ENCODE data around the gene MAPK8IP1. TPM values are rescaled to one million over a fixed set of nuclear protein-coding genes. Genes with fewer than 3 reads are reported as not detected.
A peak's percentile ranks its signal among the peaks of the same experiment; 100 is the strongest.

The MAPK8IP1 gene
- total RNA-seq, 1 donor = 8.0 TPM

GRCh38 chr11:45856044-45856468, 29.4 kb upstream of the MAPK8IP1 start:
- H3K9me3 ChIP-seq (ENCODE audit: low read depth, low read length) = no peaks in the 10 kb centered on the region
- H3K27ac ChIP-seq (ENCODE audit: low read depth, low read length) = peak overlapping the region; percentile 56
- peaks cover 14% of the 10 kb centered on the region for H3K36me3 ChIP-seq (ENCODE audit: insufficient read depth, low read length)
- peaks cover 23% of the 10 kb centered on the region for H4K20me1 ChIP-seq (ENCODE audit: insufficient read depth, low read length)
- no peak for TF ChIP-seq CTCF (IDR thresholded peaks at IDR 0.05; ENCODE audit: extremely low read depth, low read depth, low read length)
- H3K27me3 ChIP-seq (ENCODE audit: insufficient read depth, low read length) = no peaks in the 10 kb centered on the region
- no peak overlapping the region for H2AFZ ChIP-seq (ENCODE audit: low read length)
- peaks cover 40% of the 10 kb centered on the region for H3K4me1 ChIP-seq (ENCODE audit: insufficient read depth, low read length)
- no peak for DNase-seq (ENCODE audit: insufficient read length, low spot score, missing footprints)
- peaks cover 44% of the 10 kb centered on the region for H3K79me2 ChIP-seq (ENCODE audit: insufficient read depth, low read length)
- no peak overlapping the region for H3K4me3 ChIP-seq (ENCODE audit: insufficient read depth, low read length)
- H3K4me2 ChIP-seq (ENCODE audit: insufficient read depth, low read length) = no peak overlapping the region

DNA sequence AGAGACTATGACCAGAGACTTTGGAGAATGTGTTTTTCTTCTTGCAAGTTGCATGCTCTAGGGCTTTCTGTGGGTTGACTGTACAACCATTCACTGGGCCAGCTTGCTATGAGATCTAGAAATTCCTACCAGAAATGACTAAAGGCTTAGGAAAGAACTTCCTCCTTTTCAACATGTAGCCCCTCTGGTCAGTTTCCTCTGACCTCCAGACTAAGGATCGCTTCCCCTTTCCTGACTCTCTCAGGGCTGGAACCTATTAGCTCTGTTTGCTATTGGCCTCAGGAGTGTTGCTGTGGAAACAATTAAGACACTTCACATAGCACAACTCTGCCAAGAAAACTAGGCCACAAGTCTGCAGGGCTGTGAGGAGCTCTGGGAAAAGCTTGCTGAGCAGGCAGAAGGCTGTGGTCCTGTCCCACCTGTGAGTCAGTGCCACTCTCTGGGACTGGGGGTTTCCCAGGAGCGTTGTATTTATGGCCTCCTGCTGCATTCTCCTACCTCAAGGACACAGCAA, 27.4 kb upstream of the MAPK8IP1 start:
- peak overlapping the region; percentile 21 for H3K4me2 ChIP-seq (ENCODE audit: insufficient read depth, low read length)
- peaks cover 40% of the 10 kb centered on the region for H3K4me1 ChIP-seq (ENCODE audit: insufficient read depth, low read length)
- peaks cover 10% of the 10 kb centered on the region for H4K20me1 ChIP-seq (ENCODE audit: insufficient read depth, low read length)

DNA sequence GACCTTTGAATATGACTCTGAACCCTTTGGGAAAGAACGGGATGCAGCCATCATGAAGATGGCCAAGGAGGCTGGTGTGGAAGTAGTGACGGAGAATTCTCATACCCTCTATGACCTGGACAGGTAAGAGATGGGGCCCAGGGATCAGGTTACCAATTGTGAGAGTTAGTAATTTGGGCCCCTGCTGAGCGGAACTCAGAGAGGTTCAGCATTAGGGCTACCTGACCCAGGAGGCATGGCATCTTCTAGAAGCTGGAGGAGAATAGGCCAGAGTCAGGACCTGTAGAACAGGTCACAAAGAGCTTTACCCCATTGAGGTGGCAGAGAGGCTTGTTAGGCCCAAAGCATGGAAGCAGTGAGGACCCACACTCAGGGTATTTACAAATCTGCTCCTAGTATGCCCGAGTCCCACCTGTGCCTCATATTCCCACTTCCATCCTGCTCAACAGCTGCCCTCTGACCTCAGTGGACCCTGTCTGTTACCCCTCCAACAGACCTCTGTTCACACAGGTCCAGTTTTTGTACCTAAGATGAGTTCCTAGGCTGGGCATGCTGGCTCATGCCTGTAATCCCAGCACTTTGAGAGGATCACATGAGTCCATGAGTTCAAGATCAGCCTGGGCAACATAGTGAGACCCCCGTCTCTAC, 26.6 kb upstream of the MAPK8IP1 start:
- Histone ChIP-seq H3K9me3 (ENCODE audit: low read depth, low read length) (no peaks in the 10 kb centered on the region), H2AFZ (ENCODE audit: low read length) (no peak overlapping the region), H4K20me1 (ENCODE audit: insufficient read depth, low read length) (peaks cover 1% of the 10 kb centered on the region), H3K4me1 (ENCODE audit: insufficient read depth, low read length) (peaks cover 40% of the 10 kb centered on the region), H3K27me3 (ENCODE audit: insufficient read depth, low read length) (no peaks in the 10 kb centered on the region), H3K36me3 (ENCODE audit: insufficient read depth, low read length) (peaks cover 42% of the 10 kb centered on the region), H3K27ac (ENCODE audit: low read depth, low read length) (peak overlapping the region; percentile 89), H3K79me2 (ENCODE audit: insufficient read depth, low read length) (peaks cover 18% of the 10 kb centered on the region), H3K4me2 (ENCODE audit: insufficient read depth, low read length) (peak overlapping the region; percentile 57), H3K4me3 (ENCODE audit: insufficient read depth, low read length) (no peak overlapping the region)
- no peak for DNase-seq (ENCODE audit: insufficient read length, low spot score, missing footprints)
- TF ChIP-seq CTCF (IDR thresholded peaks at IDR 0.05; ENCODE audit: extremely low read depth, low read depth, low read length) = no peak

More for the DNA sequence above, 27.4 kb upstream of the MAPK8IP1 start:
- Histone ChIP-seq H3K36me3 (ENCODE audit: insufficient read depth, low read length) (peaks cover 33% of the 10 kb centered on the region), H3K9me3 (ENCODE audit: low read depth, low read length) (no peaks in the 10 kb centered on the region), H3K27me3 (ENCODE audit: insufficient read depth, low read length) (no peaks in the 10 kb centered on the region), H3K27ac (ENCODE audit: low read depth, low read length) (peak overlapping the region; percentile 89), H3K4me3 (ENCODE audit: insufficient read depth, low read length) (no peak overlapping the region), H3K79me2 (ENCODE audit: insufficient read depth, low read length) (peaks cover 26% of the 10 kb centered on the region), H2AFZ (ENCODE audit: low read length) (no peak overlapping the region)
- peak; percentile 92 for DNase-seq (ENCODE audit: insufficient read length, low spot score, missing footprints)
- no peak for TF ChIP-seq CTCF (IDR thresholded peaks at IDR 0.05; ENCODE audit: extremely low read depth, low read depth, low read length)

DNA sequence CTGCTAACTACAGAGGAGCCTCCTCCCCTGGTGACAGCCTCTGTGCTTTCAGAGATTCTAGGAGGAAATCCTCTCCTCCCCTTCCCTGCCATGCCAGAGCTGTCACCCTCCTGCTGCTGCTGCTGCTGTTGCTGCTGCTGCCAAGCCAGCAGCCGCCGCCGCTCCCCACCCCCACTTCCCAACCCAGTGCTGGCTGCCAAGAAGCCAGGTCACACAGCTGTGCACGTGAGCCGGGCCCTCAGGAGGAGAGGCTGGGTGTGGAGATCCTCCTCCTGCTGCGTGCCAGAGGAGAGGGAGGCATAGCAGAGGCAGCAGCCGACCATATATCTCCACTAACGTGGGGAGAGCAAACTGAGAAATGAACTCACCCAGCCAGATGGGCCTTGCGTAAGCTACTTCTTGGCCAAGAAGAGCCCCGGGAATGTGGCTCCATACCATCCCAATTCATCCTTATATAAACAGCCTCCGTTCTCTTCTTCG, 25.8 kb upstream of the MAPK8IP1 start:
- Histone ChIP-seq H3K36me3 (ENCODE audit: insufficient read depth, low read length) (peaks cover 47% of the 10 kb centered on the region), H4K20me1 (ENCODE audit: insufficient read depth, low read length) (no peaks in the 10 kb centered on the region), H3K27me3 (ENCODE audit: insufficient read depth, low read length) (no peaks in the 10 kb centered on the region), H3K27ac (ENCODE audit: low read depth, low read length) (peak overlapping the region; percentile 89), H3K79me2 (ENCODE audit: insufficient read depth, low read length) (peaks cover 11% of the 10 kb centered on the region), H3K4me1 (ENCODE audit: insufficient read depth, low read length) (peaks cover 40% of the 10 kb centered on the region), H3K4me2 (ENCODE audit: insufficient read depth, low read length) (peak overlapping the region; percentile 57), H2AFZ (ENCODE audit: low read length) (no peak overlapping the region), H3K4me3 (ENCODE audit: insufficient read depth, low read length) (no peak overlapping the region), H3K9me3 (ENCODE audit: low read depth, low read length) (no peaks in the 10 kb centered on the region)
- no peak for TF ChIP-seq CTCF (IDR thresholded peaks at IDR 0.05; ENCODE audit: extremely low read depth, low read depth, low read length)
- DNase-seq (ENCODE audit: insufficient read length, low spot score, missing footprints) = peak; percentile 98
